H1 (cell line): ENCODE measurements around the gene INHBC. TPM values are rescaled to one million over a fixed set of nuclear protein-coding genes. Genes with fewer than 3 reads are reported as not detected.

Source experiments
- CTCF ChIA-PET: fragments of 300-600 bp; sonication (Branson Sonifier 250); formaldehyde crosslinking; loops from one replicate; lab custom pipeline; 2021; ENCODE audit not compliant: partially characterized antibody; lab: Charles Lee
- POLR2A ChIA-PET: fragments of 300-600 bp; sonication (Branson Sonifier 250); formaldehyde crosslinking; loops from one replicate; lab custom pipeline; 2021; ENCODE audit warnings: inconsistent platforms; ENCODE audit not compliant: partially characterized antibody; lab: Charles Lee
- DNase-seq, 2 experiments: peaks; one replicate each; pipeline versions ENCODE4 v3.0.0 to v3.0.0-alpha.2; 2010 to 2022; ENCODE audit warnings: low spot score in 2 of 2, low read depth in 1 of 2, mixed read lengths in 1 of 2
- FAIRE-seq: peaks from 2 replicates; lab custom pipeline; 2011; peaks lifted over from hg19 to GRCh38; lab: Jason Lieb, UNC
- H2AFZ ChIP-seq: 2 replicates; pipeline ENCODE4 v1.8.1; 2012; ENCODE audit warnings: low read length, inconsistent platforms
- H2AK5ac ChIP-seq: 2 replicates; pipeline ENCODE4 v1.6.1; 2013; ENCODE audit warnings: low read depth, low read length
- H2BK120ac ChIP-seq: replicated peaks from 2 replicates; pipeline ENCODE3; 2013; ENCODE audit warnings: low read depth, low read length, inconsistent platforms
- H2BK12ac ChIP-seq: 2 replicates; pipeline ENCODE4 v1.6.1; 2013; ENCODE audit warnings: low read depth, low read length
- H2BK15ac ChIP-seq: 2 replicates; pipeline ENCODE4 v1.6.1; 2013; ENCODE audit warnings: low read length
- H2BK20ac ChIP-seq: 2 replicates; pipeline ENCODE4 v1.6.1; 2013; ENCODE audit warnings: low read length
- H2BK5ac ChIP-seq: 2 replicates; pipeline ENCODE4 v1.6.1; 2013; ENCODE audit warnings: low read depth, low read length
- H3K14ac ChIP-seq: 2 replicates; pipeline ENCODE4 v1.6.1; 2013; ENCODE audit warnings: inconsistent platforms; ENCODE audit not compliant: insufficient read length
- H3K18ac ChIP-seq: 2 replicates; pipeline ENCODE4 v1.6.1; 2013; ENCODE audit warnings: low read length; ENCODE audit errors: extremely low read depth
- H3K23ac ChIP-seq: 2 replicates; pipeline ENCODE4 v1.6.1; 2013; ENCODE audit warnings: inconsistent platforms; ENCODE audit not compliant: insufficient read length
- H3K23me2 ChIP-seq: 2 replicates; pipeline ENCODE4 v1.6.1; 2013; ENCODE audit warnings: low read depth, low read length
- H3K27ac ChIP-seq: 2 replicates; pipeline ENCODE4 v1.6.1; 2011; ENCODE audit warnings: low read depth, low read length, inconsistent platforms
- H3K27me3 ChIP-seq, 4 experiments: replicated peaks in 1 of 4; 1 replicate in 1 of 4; 2 replicates in 3 of 4; pipeline versions ENCODE4 v1.6.1 to v1.8.1; 2011 to 2013; ENCODE audit warnings: low read length in 3 of 4, mild to moderate bottlenecking in 3 of 4, inconsistent platforms in 2 of 4, mixed read lengths in 2 of 4, moderate library complexity in 1 of 4; ENCODE audit not compliant: control insufficient read depth in 3 of 4, insufficient read depth in 3 of 4; ENCODE audit errors: extremely low read depth in 1 of 4
- H3K36me3 ChIP-seq, 4 experiments: 2 replicates each; pipeline versions ENCODE4 v1.6.1 to v1.8.1; 2011 to 2013; ENCODE audit warnings: mild to moderate bottlenecking in 4 of 4, low read length in 3 of 4, moderate library complexity in 2 of 4, control low read depth in 1 of 4, inconsistent platforms in 1 of 4; ENCODE audit not compliant: insufficient read depth in 4 of 4, control insufficient read depth in 2 of 4
- H3K4ac ChIP-seq: replicated peaks from 2 replicates; pipeline ENCODE3; 2013; ENCODE audit warnings: low read length, low read depth, mixed read lengths, inconsistent platforms; ENCODE audit not compliant: insufficient read length
- H3K4me1 ChIP-seq, 4 experiments: replicated peaks in 1 of 4; 1 replicate in 1 of 4; 2 replicates in 3 of 4; pipeline versions ENCODE4 v1.6.1 to v1.8.1; 2011 to 2013; ENCODE audit warnings: low read length in 3 of 4, inconsistent platforms in 2 of 4, mixed read lengths in 1 of 4; ENCODE audit not compliant: insufficient read depth in 4 of 4, control insufficient read depth in 3 of 4
- H3K4me2 ChIP-seq, 2 experiments: 2 replicates each; pipeline versions ENCODE4 v1.6.1 to v1.8.1; 2011 to 2013; ENCODE audit warnings: low read depth in 2 of 2, low read length in 2 of 2, control low read depth in 1 of 2, inconsistent platforms in 1 of 2, mild to moderate bottlenecking in 1 of 2; ENCODE audit not compliant: insufficient read depth in 1 of 2
- H3K4me3 ChIP-seq, 4 experiments: fragments of 200-600, 300-600 bp in 1 of 4; sonication (generic), shearing (Covaris generic), sonication (Bioruptor Twin) in 1 of 4; 2 replicates each; pipeline versions ENCODE4 v1.5.1 to v1.8.1; 2011 to 2016; ENCODE audit warnings: low read length in 4 of 4, low read depth in 3 of 4, control low read depth in 2 of 4, inconsistent platforms in 2 of 4, mild to moderate bottlenecking in 2 of 4, mixed read lengths in 1 of 4, moderate library complexity in 1 of 4; ENCODE audit not compliant: insufficient read depth in 2 of 4; ENCODE audit errors: extremely low read depth in 1 of 4
- H3K56ac ChIP-seq: replicated peaks from 2 replicates; pipeline ENCODE3; 2013; ENCODE audit warnings: low read depth, mild to moderate bottlenecking, mixed read lengths, low read length, inconsistent platforms; ENCODE audit not compliant: insufficient read length
- H3K79me1 ChIP-seq: 2 replicates; pipeline ENCODE4 v1.6.1; 2013; ENCODE audit warnings: low read depth, low read length, control low read depth
- H3K79me2 ChIP-seq, 2 experiments: 2 replicates each; pipeline versions ENCODE4 v1.6.1 to v1.8.1; 2012 to 2013; ENCODE audit warnings: low read length in 2 of 2, mild to moderate bottlenecking in 2 of 2, inconsistent platforms in 1 of 2; ENCODE audit not compliant: insufficient read depth in 2 of 2, control insufficient read depth in 1 of 2
- H3K9ac ChIP-seq, 4 experiments: replicated peaks in 1 of 4; 1 replicate in 1 of 4; 2 replicates in 3 of 4; pipeline versions ENCODE4 v1.6.1 to v1.8.1; 2011 to 2013; ENCODE audit warnings: low read depth in 3 of 4, low read length in 3 of 4, control low read depth in 2 of 4, mild to moderate bottlenecking in 2 of 4, moderate library complexity in 2 of 4, inconsistent platforms in 1 of 4; ENCODE audit errors: extremely low read depth in 1 of 4
- H3K9me3 ChIP-seq, 2 experiments: 2 replicates each; pipeline versions ENCODE4 v1.6.1 to v1.8.1; 2012 to 2013; ENCODE audit warnings: mild to moderate bottlenecking in 2 of 2, moderate library complexity in 2 of 2, control low read depth in 1 of 2, inconsistent platforms in 1 of 2, low read depth in 1 of 2, low read length in 1 of 2, mixed read lengths in 1 of 2; ENCODE audit not compliant: insufficient read depth in 2 of 2
- H4K20me1 ChIP-seq, 2 experiments: replicated peaks in 1 of 2; 2 replicates each; pipeline versions ENCODE3 to v1.8.1; 2011 to 2013; ENCODE audit warnings: inconsistent platforms in 2 of 2, low read length in 2 of 2, mild to moderate bottlenecking in 1 of 2; ENCODE audit not compliant: insufficient read depth in 2 of 2, control insufficient read depth in 1 of 2
- H4K5ac ChIP-seq: 2 replicates; pipeline ENCODE4 v1.6.1; 2013; ENCODE audit warnings: low read length, low read depth, mixed read lengths, inconsistent platforms; ENCODE audit not compliant: insufficient read length
- H4K8ac ChIP-seq: 2 replicates; pipeline ENCODE4 v1.8.0; 2013; ENCODE audit warnings: mild to moderate bottlenecking, moderate library complexity, low read length, inconsistent platforms; ENCODE audit not compliant: insufficient read depth; ENCODE audit errors: extremely low read depth
- H4K91ac ChIP-seq: replicated peaks from 2 replicates; pipeline ENCODE3; 2013; ENCODE audit warnings: low read length, mixed read lengths, inconsistent platforms; ENCODE audit not compliant: insufficient read length
- CTCF ChIP-seq, 3 experiments: IDR thresholded peaks; 1 replicate in 2 of 3; 2 replicates in 1 of 3; pipeline versions ENCODE4 v1.5.1 to v1.6.1; 2011; ENCODE audit warnings: low read length in 3 of 3, mild to moderate bottlenecking in 3 of 3, inconsistent platforms in 2 of 3, low read depth in 1 of 3, moderate library complexity in 1 of 3; ENCODE audit not compliant: insufficient read depth in 1 of 3; ENCODE audit errors: control extremely low read depth in 1 of 3
- EGR1 ChIP-seq: IDR thresholded peaks from 2 replicates; pipeline ENCODE4 v1.6.1; 2011; ENCODE audit warnings: low read depth, low read length, borderline replicate concordance
- FOSL1 ChIP-seq: IDR thresholded peaks from 2 replicates; pipeline ENCODE4 v1.6.1; 2011; ENCODE audit warnings: mild to moderate bottlenecking, low read depth, low read length, moderate library complexity; ENCODE audit not compliant: insufficient read depth
- KDM4A ChIP-seq: IDR thresholded peaks from one replicate; pipeline ENCODE4 v1.7.1; 2012; ENCODE audit warnings: low read depth, mild to moderate bottlenecking, moderate library complexity, low read length, inconsistent platforms; ENCODE audit not compliant: severe bottlenecking
- KDM5A ChIP-seq: fragments of 200-600 bp; IDR thresholded peaks from 2 replicates; pipeline ENCODE4 v1.7.1; 2012; ENCODE audit warnings: mild to moderate bottlenecking, low read length, inconsistent platforms, mixed read lengths
- SIN3A ChIP-seq, 2 experiments: IDR thresholded peaks in 1 of 2; conservative IDR thresholded peaks in 1 of 2; 2 replicates each; pipeline ENCODE4 v1.6.1; 2011 to 2012; ENCODE audit warnings: low read length in 2 of 2, improper control_type of control experiment in 1 of 2, low read depth in 1 of 2, mild to moderate bottlenecking in 1 of 2
- TEAD4 ChIP-seq: IDR thresholded peaks from 2 replicates; pipeline ENCODE4 v1.6.1; 2012; ENCODE audit warnings: low read depth, low read length, inconsistent platforms, mixed read lengths
- ZNF274 ChIP-seq: IDR thresholded peaks from 2 replicates; pipeline ENCODE4 v1.7.0; 2012; ENCODE audit warnings: low read length, borderline replicate concordance; ENCODE audit errors: extremely low read depth
- WGBS, 2 experiments: shearing (Covaris generic) in 1 of 2; methylation state at CpG; one replicate each; pipeline versions ENCODE4 v1.1.6 to v1.1.7; 2013 to 2015; ENCODE audit warnings: low lambda C conversion rate in 2 of 2, mixed read lengths in 2 of 2, inconsistent platforms in 1 of 2, low coverage in 1 of 2, missing lambda C conversion rate in 1 of 2; ENCODE audit not compliant: insufficient replicate concordance in 2 of 2, insufficient coverage in 1 of 2, insufficient read length in 1 of 2; ENCODE audit errors: extremely low coverage in 1 of 2, missing lambda C conversion rate in 1 of 2; 5-methylcytosine and 5-hydroxymethylcytosine counted together
- polyA plus RNA-seq, 7 experiments: library from polyadenylated mRNA; depleted of rRNA in 3 of 7; stranded (reverse) in 5 of 7; unstranded in 2 of 7; fragments of >200 nt in 5 of 7; fragments of 200-250 nt in 2 of 7; gene quantifications; 1 replicate in 5 of 7; 2 replicates in 1 of 7; 4 replicates in 1 of 7; pipeline versions ENCODE4 v1.2.1 to v1.2.3, GENCODE V29; 2011 to 2013; ENCODE audit warnings: missing spikeins in 2 of 7, mixed read lengths in 2 of 7
- total RNA-seq: library from RNA; stranded (reverse); fragmentation: NEBNext Ultra II Directional; extraction: Animal tissue kit (Norgen Biotek cat#: 25700); gene quantifications from 2 replicates; pipeline ENCODE4 v1.2.1, GENCODE V29; 2021

Gene INHBC
- total and polyA plus RNA-seq, 2 of the 8 experiments (the other 6 are each of a cell fraction or from before 2014, with no cell fraction given) = 0.15 TPM; not detected in 1

DNA sequence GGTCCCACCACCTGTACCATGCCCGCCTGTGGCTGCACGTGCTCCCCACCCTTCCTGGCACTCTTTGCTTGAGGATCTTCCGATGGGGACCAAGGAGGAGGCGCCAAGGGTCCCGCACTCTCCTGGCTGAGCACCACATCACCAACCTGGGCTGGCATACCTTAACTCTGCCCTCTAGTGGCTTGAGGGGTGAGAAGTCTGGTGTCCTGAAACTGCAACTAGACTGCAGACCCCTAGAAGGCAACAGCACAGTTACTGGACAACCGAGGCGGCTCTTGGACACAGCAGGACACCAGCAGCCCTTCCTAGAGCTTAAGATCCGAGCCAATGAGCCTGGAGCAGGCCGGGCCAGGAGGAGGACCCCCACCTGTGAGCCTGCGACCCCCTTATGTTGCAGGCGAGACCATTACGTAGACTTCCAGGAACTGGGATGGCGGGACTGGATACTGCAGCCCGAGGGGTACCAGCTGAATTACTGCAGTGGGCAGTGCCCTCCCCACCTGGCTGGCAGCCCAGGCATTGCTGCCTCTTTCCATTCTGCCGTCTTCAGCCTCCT, 21.6 kb downstream of the INHBC start:
- Histone ChIP-seq H3K79me1 (no peaks in the 10 kb centered on the region), H2AFZ (no peak overlapping the region), H3K23ac (no peak overlapping the region), H3K23me2 (peaks cover 14% of the 10 kb centered on the region), H2BK5ac (peak overlapping the region; percentile 81; the same call in 1 of the 2 replicates), H3K4me1 (peaks cover 0 to 31% (median 20%) of the 10 kb centered on the region in 4 experiments; a peak in 6 of 7 replicates), H4K20me1 (no peaks in the 10 kb centered on the region), H4K8ac (no peak overlapping the region), H3K79me2 (peaks cover 0 to 16% of the 10 kb centered on the region in 2 experiments; a peak in 1 of 4 replicates), H3K9me3 (no peaks in the 10 kb centered on the region), H2AK5ac (peak overlapping the region; percentile 85; the same call in 1 of the 2 replicates), H3K14ac (no peak overlapping the region), H2BK120ac (no peak overlapping the region), H3K18ac (peak overlapping the region; percentile 96), H2BK15ac (peak overlapping the region; percentile 84; the same call in 1 of the 2 replicates), H3K36me3 (peaks cover 0 to 4% (median 0%) of the 10 kb centered on the region in 4 experiments; a peak in 1 of 8 replicates), H3K4me2 (peak overlapping the region; percentile 95), H3K4ac (peak overlapping the region; percentile 48), H3K27me3 (no peaks in the 10 kb centered on the region), H2BK20ac (peak overlapping the region; percentile 38; the same call in 1 of the 2 replicates), H3K4me3 (peak overlapping the region; percentile 33 to 91 (median 50)), H2BK12ac (peak overlapping the region; percentile 93), H4K91ac (peak overlapping the region; percentile 59), H4K5ac (peak overlapping the region; percentile 39), H3K27ac (no peak overlapping the region), H3K9ac (peak overlapping the region in 3 of 4 experiments; percentile 0 to 59 (median 45); a peak in 4 of 7 replicates), H3K56ac (no peak overlapping the region)
- DNase-seq (peak in 1 of 2 experiments; percentile 80), FAIRE-seq (peak; percentile 45)
- ChIA-PET POLR2A (interaction anchor here (0.6 to 11.2 kb wide), 38 partner anchors 8 to 232 kb away, joined by 3 to 168 read pairs (median 6); partner anchors contain the start of genes INHBC, MBD6, R3HDM2 and SHMT2), CTCF (interaction anchor here (0.6 to 18.5 kb wide), 38 partner anchors 8 to 773 kb away, joined by 3 to 478 read pairs (median 5); partner anchors contain the start of genes ARHGAP9, DDIT3, INHBC and MARS1)
- WGBS, 2 experiments = 33% methylated on average over 15 of the region's 15 CpGs; no CpG with 5 or more reads in 1 of the 2 experiments
- TF ChIP-seq FOSL1 = no peak
- TF ChIP-seq TEAD4 = peak; percentile 63
- TF ChIP-seq CTCF (IDR thresholded peaks at IDR 0.05; ENCODE audit: control extremely low read depth in 1 of 3, insufficient read depth in 1 of 3, low read depth in 1 of 3, low read length in 3 of 3) = peak in 2 of 3 experiments; percentile 93 to 94; a peak in 3 of 4 replicates
- no peak for TF ChIP-seq KDM5A
- 0 out of 2 replicates have a peak, but pooled peaks have one; percentile 15 for TF ChIP-seq EGR1
- peak; percentile 15 for TF ChIP-seq KDM4A
- 0 out of 4 replicates have a peak, but pooled peaks of 1 of the 2 experiments have one; percentile 8 for TF ChIP-seq SIN3A (conservative IDR thresholded peaks at IDR 0.05 in 1 of 2, IDR thresholded peaks at IDR 0.05 in 1 of 2; ENCODE audit: low read depth in 1 of 2, low read length in 2 of 2)
- TF ChIP-seq ZNF274 = no peak
